Mesodermal cell (in vitro differentiated cells): ENCODE data around the gene STIL.

Experiments used
- H3K27ac ChIP-seq: 2 replicates; pipeline ENCODE4 v1.7.0; 2013; ENCODE audit warnings: mild to moderate bottlenecking, low read depth, low read length, moderate library complexity; ENCODE audit not compliant: severe bottlenecking
- H3K36me3 ChIP-seq: 2 replicates; pipeline ENCODE4 v1.7.1; 2013; ENCODE audit warnings: mild to moderate bottlenecking, low read length, moderate library complexity; ENCODE audit not compliant: control insufficient read depth, insufficient read depth
- H3K4me1 ChIP-seq: one replicate; pipeline ENCODE4 v1.7.1; 2013; ENCODE audit warnings: mild to moderate bottlenecking, low read length; ENCODE audit not compliant: insufficient read depth, control insufficient read depth, poor library complexity, severe bottlenecking
- H3K4me3 ChIP-seq: 2 replicates; pipeline ENCODE4 v1.7.0; 2013; ENCODE audit warnings: low read length, control low read depth, mild to moderate bottlenecking; ENCODE audit not compliant: insufficient read depth, poor library complexity, severe bottlenecking; ENCODE audit errors: extremely low read depth
- H3K9me3 ChIP-seq: 2 replicates; pipeline ENCODE4 v1.7.1; 2013; ENCODE audit warnings: mild to moderate bottlenecking, low read length, moderate library complexity; ENCODE audit not compliant: control insufficient read depth
- WGBS, 2 experiments: methylation state at CpG; one replicate each; pipeline ENCODE4 v1.1.5; 2013; ENCODE audit warnings: missing lambda C conversion rate in 2 of 2; ENCODE audit not compliant: insufficient coverage in 2 of 2; 5-methylcytosine and 5-hydroxymethylcytosine counted together

Gene STIL

DNA sequence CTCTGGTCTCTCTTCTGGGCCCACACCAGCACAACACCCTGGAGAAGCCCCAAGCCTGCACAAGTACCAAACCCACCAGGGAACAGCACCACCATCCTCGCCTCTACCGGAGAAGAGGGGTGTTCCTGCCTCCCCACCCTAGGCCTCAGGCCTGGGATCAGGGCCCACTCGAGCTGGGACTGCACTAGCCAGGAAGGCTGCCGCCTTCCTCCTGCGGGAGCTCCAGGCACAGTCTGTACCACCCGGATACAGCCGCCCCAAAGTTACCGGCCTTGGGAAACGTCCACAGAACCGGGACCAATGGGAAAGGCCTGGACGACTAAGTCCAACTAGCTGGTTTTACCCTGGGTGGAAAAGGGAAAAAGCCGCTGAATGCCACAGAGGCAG lies 85.3 kb downstream of the STIL start:
- Histone ChIP-seq H3K4me3 (peak overlapping the region; percentile 37), H3K4me1 (peaks cover 14% of the 10 kb centered on the region), H3K36me3 (no peaks in the 10 kb centered on the region), H3K27ac (no peak overlapping the region), H3K9me3 (no peaks in the 10 kb centered on the region)
- WGBS, 2 experiments: 23 to 28% methylated on average over 8 to 11 of the region's 12 CpGs

DNA sequence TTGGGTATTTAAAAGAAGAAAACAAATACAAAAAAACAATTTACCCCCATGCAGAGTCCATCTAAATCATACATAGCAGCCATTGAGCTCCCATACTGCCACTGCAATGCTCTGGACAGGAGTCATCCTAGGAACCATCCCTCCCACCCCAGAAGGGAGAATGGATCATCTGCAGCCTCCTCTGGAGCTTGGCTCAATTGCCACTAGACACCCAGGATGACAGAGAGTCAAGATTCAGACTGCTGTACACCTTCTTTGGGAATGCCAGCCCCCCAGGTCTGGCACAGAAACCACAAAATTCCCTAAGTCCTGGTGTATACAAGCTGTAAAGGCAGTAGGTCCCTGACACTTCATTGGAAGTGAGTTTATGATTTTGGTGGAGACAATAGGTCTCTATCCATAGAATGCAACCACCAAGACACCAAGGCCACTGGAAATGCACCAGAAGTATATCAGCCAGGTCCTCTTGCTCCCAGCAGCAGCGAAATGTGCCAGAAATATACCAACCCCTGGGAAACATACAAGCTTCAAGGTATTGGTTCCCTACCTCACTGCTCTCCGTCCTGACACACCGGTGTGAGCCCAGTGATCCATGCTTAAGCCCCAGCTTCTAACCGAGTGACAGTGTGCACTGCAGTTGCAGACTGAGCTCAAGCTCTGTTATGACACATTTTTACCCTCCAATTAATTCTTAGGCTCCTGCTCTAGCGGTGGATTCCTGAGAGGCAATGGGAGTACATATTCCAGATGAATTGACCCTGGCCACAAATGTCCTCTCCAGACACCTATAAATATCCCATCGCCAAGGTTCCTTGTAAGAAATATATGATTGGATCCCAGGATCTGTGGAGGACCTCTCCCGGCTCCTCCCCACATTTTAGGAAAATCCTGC lies 86.4 kb downstream of the STIL start:
- Histone ChIP-seq H3K27ac (no peak overlapping the region), H3K4me3 (no peak overlapping the region), H3K4me1 (peaks cover 14% of the 10 kb centered on the region), H3K9me3 (no peaks in the 10 kb centered on the region), H3K36me3 (no peaks in the 10 kb centered on the region)
- 40 to 42% methylated on average over 4 to 5 of the region's 7 CpGs for WGBS, 2 experiments

GRCh38 chr1:47226839-47227215 lies 87.1 kb downstream of the STIL start:
- H3K9me3 ChIP-seq: no peaks in the 10 kb centered on the region
- no peak overlapping the region for H3K27ac ChIP-seq
- peaks cover 14% of the 10 kb centered on the region for H3K4me1 ChIP-seq
- H3K36me3 ChIP-seq: no peaks in the 10 kb centered on the region
- WGBS, 2 experiments: 48 to 49% methylated on average over 3 to 4 of the region's 4 CpGs
- H3K4me3 ChIP-seq: no peak overlapping the region

- Histone ChIP-seq H3K27ac (no peak overlapping the region), H3K9me3 (no peaks in the 10 kb centered on the region), H3K36me3 (no peaks in the 10 kb centered on the region), H3K4me1 (peaks cover 10% of the 10 kb centered on the region), H3K4me3 (peak overlapping the region; percentile 31)
- 0% methylated on average over 4 to 6 of the region's 19 CpGs for WGBS, 2 experiments
Measured at GRCh38 chr1:47226121-47226838, 87.7 kb downstream of the STIL start.

GRCh38 chr1:47225430-47226100 lies 88.4 kb downstream of the STIL start:
- Histone ChIP-seq H3K9me3 (no peaks in the 10 kb centered on the region), H3K36me3 (no peaks in the 10 kb centered on the region), H3K4me3 (peak overlapping the region; percentile 31), H3K4me1 (peaks cover 7% of the 10 kb centered on the region), H3K27ac (no peak overlapping the region)
- 0 to 1% methylated on average over 44 to 66 of the region's 79 CpGs for WGBS, 2 experiments

GRCh38 chr1:47224676-47225399 lies 89.1 kb downstream of the STIL start:
- H3K4me3 ChIP-seq: peak overlapping the region; percentile 31
- H3K36me3 ChIP-seq: no peaks in the 10 kb centered on the region
- WGBS, 2 experiments: 0 to 1% methylated on average over 13 to 15 of the region's 30 CpGs
- H3K4me1 ChIP-seq: peaks cover 2% of the 10 kb centered on the region
- H3K9me3 ChIP-seq: no peaks in the 10 kb centered on the region
- H3K27ac ChIP-seq: no peak overlapping the region

DNA sequence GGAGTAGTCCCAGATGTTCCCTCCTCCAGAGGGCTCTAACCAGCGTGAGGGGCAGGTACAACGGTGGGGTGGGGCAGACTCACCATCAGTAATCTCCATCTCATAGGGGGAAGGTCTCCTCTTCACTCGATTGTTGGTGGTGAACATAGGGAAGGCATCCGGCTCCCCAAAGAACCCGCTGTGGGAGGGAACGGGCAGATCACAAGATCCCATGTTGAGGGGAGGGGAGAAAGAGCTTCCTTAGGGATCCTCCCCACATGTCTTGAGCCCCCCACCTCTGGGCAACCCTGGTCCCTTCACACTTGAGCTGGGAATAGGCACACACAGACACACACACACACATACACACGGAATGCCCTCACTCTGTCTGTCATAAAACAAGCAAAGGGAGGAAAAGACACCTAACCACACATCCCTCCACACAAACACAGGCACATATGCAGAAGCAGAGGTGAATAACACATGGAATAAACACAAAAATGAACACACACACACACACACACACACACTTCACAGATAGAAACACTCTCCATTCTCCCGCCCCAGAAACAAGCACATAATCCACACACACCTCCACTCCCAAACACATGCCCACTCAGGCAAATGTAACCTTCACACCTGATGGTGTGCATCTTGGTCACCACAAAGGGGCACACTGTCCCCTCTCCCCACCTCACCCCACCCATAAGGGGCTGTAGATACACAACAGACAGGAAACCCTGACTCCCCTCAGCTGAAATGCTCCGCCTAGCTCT lies 89.8 kb downstream of the STIL start:
- 33 to 35% methylated on average over 1 to 4 of the region's 9 CpGs for WGBS, 2 experiments
- H3K4me3 ChIP-seq: peak overlapping the region; percentile 31
- no peaks in the 10 kb centered on the region for H3K36me3 ChIP-seq
- H3K4me1 ChIP-seq: no peaks in the 10 kb centered on the region
- no peak overlapping the region for H3K27ac ChIP-seq
- no peaks in the 10 kb centered on the region for H3K9me3 ChIP-seq

DNA sequence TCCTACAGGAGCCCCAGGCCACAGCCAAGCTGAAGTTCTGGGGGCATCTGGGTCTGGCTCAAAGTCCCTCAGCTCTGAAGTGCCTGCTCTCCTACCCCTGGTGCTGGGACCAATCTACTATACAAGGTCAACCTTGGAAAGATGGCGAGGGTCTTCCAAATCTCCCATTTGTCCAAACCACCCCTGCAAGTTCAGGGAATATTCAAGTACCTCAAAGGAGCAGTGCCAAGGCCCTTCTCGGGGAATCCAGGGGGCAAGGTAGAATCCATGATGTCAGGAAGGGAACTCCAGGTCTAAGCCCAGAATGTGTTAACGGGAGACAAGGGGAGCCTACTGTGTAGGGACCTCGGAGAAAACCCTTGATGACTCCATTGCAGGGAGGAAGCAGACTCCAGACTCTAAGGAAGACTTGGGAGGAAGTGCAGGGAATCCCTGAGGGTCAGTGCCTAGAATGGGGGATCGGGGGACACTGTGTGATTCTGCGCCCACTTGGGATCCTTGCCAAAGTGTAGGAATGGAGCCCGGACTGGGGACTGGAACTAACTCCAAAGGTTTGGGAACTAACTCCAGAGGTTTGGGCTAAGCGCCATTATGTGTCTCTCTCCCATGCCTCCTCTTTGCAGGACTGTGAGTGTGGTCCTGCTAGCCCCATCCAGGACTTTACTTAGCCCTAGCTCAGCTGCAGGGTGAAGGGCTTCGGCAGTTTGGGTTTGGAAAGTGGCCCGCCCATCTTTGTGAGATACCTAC lies 90.6 kb downstream of the STIL start:
- Histone ChIP-seq H3K4me3 (no peak overlapping the region), H3K4me1 (no peaks in the 10 kb centered on the region), H3K27ac (no peak overlapping the region), H3K36me3 (no peaks in the 10 kb centered on the region), H3K9me3 (no peaks in the 10 kb centered on the region)
- WGBS, 2 experiments: 56 to 65% methylated on average over 7 to 8 of the region's 10 CpGs

DNA sequence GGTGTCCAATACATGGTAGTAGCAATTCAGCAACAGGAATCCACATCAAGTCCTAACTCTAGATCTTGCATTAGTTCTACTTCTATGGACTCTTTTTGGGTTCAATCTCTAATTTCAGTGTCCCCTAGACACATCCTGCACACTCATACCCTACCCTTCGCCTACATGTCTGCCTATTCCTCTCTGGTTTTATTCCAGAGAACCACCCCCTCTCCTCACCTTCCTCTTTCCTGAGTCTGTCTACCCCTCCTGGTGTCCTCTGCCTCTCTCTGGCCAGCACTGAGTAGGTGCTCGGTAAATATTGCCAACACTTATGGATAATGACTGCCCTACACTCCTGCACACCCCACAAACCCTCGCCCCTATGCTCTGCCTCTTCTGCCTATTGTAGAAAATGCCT lies 91.5 kb downstream of the STIL start:
- WGBS, 2 experiments: 82 to 93% methylated on average over 3 of the region's 3 CpGs
- H3K36me3 ChIP-seq: no peaks in the 10 kb centered on the region
- H3K27ac ChIP-seq: no peak overlapping the region
- H3K4me3 ChIP-seq: no peak overlapping the region
- no peaks in the 10 kb centered on the region for H3K9me3 ChIP-seq
- no peaks in the 10 kb centered on the region for H3K4me1 ChIP-seq
